ENCODE measurements around the gene HPF1.
"Not testable (repeated sequence)": the region's sequence is repeated elsewhere in the genome, so short reads cannot be mapped to it uniquely, and the experiment has no call there.

The HPF1 gene

DNA sequence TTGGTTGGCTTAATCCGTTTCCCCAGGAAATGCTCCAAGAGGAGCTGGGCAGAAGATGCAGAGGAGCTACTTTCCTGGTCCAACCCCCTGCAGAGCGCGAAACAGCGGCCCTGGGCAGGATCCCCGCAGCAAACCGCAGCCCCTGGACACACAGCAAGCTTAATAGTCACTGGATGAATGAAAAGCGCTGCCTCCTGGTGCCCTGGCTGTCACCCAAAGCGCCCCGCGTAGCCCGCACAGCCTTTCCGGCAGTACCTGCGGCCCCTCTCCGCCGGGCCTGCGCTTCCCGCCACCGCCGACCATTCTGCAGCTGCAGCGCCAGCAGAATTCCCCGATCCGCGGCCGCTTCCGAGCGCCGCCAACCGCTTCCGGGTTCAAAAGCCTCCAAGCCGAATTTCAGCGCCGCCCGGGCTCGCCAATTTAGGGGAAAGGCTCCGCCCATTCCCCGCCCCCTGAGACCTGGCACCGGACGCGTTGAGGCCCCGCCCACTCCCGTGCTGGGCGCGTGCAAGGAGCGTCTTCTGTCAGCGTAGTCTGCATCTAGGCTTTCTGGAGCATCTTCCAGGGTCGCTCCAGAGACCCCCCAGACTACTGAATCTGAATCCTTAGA lies at the start of gene HPF1:
HPF1 (minus strand) TSS at position 370 of the 610 bp plus-strand sequence; CDS start at position 303, 67 bp downstream.
- peak; percentile 79 to 95 (median 89) for DNase-seq (ENCODE audit: low read depth in 3 of 3, low spot score in 1 of 3)

- not testable (repeated sequence) for DNase-seq (ENCODE audit: low read depth in 3 of 3, low spot score in 1 of 3)
These were observed 49.0 kb upstream of the HPF1 start for GRCh38 chr4:169806770-169807169.

- no peak for DNase-seq (ENCODE audit: low read depth in 3 of 3, low spot score in 1 of 3)
These were observed 45.7 kb upstream of the HPF1 start for GRCh38 chr4:169803413-169803812.

- no peak for DNase-seq (ENCODE audit: low read depth in 3 of 3, low spot score in 1 of 3)
These were observed 45.1 kb upstream of the HPF1 start for GRCh38 chr4:169802873-169803272.

DNA sequence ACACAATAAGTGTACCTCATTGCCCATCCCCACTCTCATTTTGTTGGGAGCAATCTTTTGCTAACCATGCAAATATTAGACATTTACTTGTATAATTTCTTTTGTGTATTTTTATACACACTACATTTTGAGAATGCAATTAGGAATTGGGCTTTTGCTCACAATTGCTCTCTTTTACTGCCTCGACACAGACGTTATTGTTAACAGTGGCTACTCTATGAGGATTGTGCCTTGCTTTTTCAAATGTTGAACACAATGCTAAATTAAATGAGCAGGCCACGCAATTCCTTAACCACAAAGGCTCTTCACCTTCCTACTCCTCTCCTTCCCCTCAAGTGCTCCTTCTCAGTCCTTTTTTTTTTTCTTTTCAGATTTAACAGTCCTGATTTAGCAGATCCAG lies 42.8 kb upstream of the HPF1 start:
- DNase-seq (ENCODE audit: low read depth in 3 of 3, low spot score in 1 of 3) = no peak

DNA sequence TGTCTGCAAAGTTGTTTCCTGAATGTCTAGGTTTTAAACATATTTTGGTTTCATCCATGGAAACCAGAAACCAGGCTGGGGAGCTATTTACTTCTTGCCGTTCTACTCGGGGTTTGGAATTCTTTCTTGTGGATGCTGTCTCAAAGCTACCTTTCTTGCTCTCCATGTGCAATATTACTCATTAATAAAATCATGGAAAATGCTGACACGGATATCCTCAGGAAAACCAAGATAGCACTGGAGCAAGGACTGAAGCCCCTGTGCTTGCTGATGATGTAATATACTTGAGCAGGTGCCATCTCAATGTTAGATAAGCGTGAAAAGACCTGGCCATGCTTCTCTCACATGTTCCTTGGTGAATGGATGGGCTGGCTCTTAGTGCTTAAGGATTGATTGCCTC lies 41.5 kb upstream of the HPF1 start:
- no peak for DNase-seq (ENCODE audit: low read depth in 3 of 3, low spot score in 1 of 3)

DNA sequence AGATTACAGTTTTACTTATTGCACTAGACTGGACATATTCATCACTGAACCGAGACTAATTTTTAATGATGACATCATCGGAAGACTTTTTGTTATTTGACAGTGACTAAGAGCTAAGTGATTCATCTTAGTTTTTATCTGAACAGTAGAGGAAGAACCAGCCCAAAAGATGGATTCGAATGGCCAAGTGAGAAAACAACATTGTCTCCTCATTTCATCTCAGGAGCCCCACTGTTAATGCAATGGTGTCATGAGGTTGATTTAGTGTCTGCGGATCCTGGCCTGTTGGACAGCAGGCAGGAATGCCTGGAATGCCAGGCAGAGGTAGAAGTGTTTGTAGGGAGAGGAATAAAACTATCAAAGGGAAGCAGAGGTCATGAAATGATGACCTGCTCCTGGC lies 37.8 kb upstream of the HPF1 start:
- DNase-seq (ENCODE audit: low read depth in 3 of 3, low spot score in 1 of 3) = no peak

DNA sequence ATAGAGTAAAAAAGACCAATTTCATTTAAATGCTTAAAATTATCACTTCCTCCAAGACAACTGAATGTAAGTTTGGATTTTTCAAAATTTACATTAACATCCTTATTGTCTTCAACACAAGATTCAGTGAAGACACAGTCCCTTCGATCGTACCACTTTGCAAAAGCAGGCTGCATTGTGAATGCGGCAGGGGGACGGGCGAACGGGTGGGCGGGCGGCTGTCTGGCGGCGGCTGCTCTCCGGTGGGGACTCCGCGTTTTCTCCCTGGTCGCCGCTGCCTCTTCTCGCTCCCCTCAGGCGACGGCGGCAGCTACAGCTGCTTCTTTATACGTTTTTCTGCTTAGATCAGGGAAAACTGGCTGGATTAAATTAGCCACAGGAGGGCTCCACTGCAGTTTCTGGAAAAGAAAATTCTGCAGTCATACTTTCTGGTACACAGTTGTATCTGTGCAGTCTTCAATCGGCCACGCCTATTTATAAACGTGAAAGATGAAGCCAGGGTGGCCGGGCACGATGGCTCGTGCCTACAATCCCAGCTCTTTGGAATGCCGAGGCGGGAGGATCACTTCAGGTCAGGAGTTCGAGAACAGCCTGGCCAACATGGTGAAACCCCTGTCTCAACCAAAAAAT lies 33.9 kb upstream of the HPF1 start:
- peak in 1 of 3 donors; percentile 6 for DNase-seq (ENCODE audit: low read depth in 3 of 3, low spot score in 1 of 3)

- no peak for DNase-seq (ENCODE audit: low read depth in 3 of 3, low spot score in 1 of 3)
These were observed 33.3 kb upstream of the HPF1 start for GRCh38 chr4:169791062-169791461.

DNA sequence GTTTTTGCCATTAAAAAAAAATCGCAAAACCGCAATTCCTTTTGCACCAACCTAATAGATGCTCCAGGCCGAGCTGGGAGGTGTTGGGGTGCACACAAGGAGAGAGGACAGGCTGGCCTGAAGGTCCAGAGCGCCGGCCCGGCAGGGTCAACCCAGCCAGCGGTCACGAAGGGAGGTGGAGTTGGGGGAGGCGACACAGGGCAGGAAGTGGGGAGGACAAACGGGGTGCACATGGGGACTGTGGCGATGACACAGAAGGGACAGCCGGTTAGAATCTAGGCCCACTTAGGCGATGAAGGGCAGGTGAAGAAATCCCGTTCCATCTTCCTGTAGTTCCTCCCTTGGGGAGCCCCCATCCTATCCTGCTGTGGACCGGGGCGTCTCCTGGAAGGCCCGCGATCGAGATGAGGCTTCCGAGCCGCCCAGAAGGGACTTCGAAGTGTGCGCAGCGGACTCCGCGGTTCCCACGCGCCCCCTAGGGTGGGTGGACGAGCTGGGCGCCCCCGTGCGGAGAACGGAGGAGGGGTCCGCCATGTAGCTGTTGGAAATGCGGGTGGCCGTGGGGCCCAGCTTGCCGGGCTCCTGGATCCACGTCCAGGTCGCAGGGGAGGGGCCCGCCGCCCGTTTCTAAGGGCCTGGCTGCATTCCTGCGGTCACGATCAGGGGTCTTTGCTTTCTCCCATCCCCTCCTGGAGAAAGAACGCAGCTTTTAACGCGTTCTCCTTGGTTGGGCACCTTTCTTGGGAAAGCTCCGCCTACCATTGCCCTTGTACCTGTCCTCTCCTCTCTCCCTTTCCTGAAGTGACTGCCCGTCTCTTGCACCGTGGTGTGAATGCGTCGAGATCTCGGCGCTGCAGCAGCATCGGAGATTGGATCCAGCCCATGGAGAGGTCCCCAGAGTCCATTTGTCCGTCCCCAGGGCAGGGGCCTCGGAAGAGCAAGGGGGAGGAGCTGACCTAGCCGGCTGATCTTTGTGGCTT lies 17.0 kb upstream of the HPF1 start:
- DNase-seq (ENCODE audit: low read depth in 3 of 3, low spot score in 1 of 3) = peak in 1 of 3 donors; percentile 7

GRCh38 chr4:169773889-169774288 lies 16.1 kb upstream of the HPF1 start:
- no peak for DNase-seq (ENCODE audit: low read depth in 3 of 3, low spot score in 1 of 3)

- DNase-seq (ENCODE audit: low read depth in 3 of 3, low spot score in 1 of 3) = not testable (repeated sequence)
These were observed 13.9 kb upstream of the HPF1 start for GRCh38 chr4:169771556-169772080.

DNA sequence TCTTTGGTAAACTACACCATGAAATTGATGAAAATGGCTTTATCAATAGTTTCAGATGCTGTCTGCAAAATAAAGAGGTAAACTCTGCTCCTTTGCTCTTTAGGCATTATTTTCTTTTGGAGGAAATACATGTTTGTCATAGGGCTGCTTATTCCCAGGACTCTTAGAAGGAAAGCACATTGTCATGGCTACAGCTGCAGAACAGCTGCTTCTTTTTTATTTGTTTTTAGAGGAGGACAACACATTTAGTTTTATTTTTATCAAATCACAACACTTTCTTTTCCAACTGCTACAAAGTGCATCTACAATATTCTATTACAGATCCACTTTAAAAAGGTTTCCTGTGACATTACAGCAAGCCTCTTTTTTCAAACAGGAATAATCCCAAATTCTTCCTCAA lies 12.7 kb upstream of the HPF1 start:
- DNase-seq (ENCODE audit: low read depth in 3 of 3, low spot score in 1 of 3) = no peak

GRCh38 chr4:169768385-169768784 lies 10.6 kb upstream of the HPF1 start:
- no peak for DNase-seq (ENCODE audit: low read depth in 3 of 3, low spot score in 1 of 3)

DNA sequence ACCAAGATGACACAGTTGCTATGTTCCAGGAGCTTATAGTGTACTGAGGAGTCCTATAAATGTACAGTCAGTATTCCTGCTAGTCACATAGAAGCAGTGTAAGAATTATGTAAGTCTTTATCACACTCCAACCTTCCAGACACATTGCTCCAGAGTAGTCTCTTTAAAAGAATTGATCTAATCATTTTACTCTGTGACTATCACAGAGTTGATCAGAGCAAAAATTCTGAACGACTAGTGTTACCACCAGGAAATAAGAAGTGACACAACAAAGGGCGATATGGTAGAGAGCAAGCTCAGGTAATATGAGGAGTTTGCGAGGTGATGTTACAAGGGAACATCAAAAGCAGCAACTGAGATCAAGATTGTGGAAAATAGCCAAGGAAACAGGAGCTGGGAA lies 9.0 kb upstream of the HPF1 start:
- DNase-seq (ENCODE audit: low read depth in 3 of 3, low spot score in 1 of 3) = no peak

- DNase-seq (ENCODE audit: low read depth in 3 of 3, low spot score in 1 of 3) = no peak
These were observed 8.1 kb upstream of the HPF1 start for GRCh38 chr4:169765835-169766234.

DNA sequence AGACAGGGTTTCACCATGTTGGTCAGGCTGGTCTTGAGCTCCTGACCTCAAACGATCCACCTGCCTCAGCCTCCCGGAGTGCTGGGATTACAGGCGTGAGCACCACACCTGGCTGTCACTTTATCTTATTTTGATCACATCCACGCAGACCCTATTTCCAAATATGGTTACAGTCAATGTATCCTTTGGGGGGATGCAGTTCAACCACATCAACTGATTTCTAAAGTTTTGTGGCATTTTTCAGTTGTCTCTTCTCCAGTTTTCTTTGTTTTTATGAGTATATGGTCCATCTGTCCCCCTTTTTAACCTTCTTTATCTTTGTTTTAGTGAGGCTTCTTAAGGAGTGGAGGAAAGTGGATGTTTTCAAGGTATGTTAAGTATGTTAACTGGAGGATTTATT lies 4.1 kb upstream of the HPF1 start:
- no peak for DNase-seq (ENCODE audit: low read depth in 3 of 3, low spot score in 1 of 3)

DNA sequence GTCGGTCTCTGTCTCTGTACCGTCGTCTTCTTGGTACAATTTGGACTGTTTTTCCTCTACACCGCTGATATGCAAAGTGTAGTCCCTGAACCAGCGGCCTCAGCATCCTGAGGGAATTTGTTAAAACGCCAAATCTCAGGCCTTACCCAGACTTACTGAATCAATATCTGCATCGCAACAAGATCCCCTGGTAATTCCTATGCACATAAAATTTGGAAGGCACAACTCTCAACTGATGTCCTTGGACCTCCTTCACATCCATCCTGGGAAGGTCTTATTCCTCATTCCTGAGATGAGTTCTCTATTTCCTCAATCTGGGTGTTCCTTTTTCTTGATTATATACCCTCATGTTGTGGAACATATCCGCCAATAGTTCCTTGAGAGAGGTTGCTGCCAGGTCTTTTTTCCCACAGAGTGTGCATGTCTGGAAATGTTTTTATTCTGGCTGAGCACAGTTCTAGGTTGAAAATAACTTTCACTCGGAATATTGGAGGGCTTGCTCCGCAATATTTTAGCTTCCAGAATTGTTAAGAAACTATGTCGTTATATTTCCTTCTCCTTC lies 738 bp upstream of the HPF1 start:
- DNase-seq (ENCODE audit: low read depth in 3 of 3, low spot score in 1 of 3) = no peak

GRCh38 chr4:169756971-169757574 lies 671 bp downstream of the HPF1 start:
- no peak for DNase-seq (ENCODE audit: low read depth in 3 of 3, low spot score in 1 of 3)

DNA sequence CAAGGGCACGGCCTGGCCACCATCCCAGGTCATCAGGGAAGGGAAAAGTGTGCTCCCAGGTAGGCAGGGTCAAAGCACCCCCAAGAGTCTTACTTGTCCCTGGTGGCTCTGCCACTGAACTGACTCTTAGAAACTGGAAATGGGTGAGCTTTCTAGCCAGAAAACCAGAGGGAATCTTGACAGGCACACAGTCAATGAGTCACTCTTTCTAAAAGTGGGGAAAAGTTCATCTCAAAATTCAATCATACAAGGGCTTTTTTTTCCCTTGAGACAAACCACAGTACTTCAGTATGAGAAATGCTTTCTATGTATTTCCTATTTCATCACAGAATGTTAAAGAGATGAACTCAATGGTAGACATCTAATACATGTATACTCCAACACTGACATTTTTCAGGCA lies 12.5 kb downstream of the HPF1 start:
- DNase-seq (ENCODE audit: low read depth in 3 of 3, low spot score in 1 of 3) = no peak

GRCh38 chr4:169744601-169745000 lies 13.1 kb downstream of the HPF1 start:
- no peak for DNase-seq (ENCODE audit: low read depth in 3 of 3, low spot score in 1 of 3)
